Measurements from ENCODE around the gene KRTAP20-1.

Gene KRTAP20-1

DNA sequence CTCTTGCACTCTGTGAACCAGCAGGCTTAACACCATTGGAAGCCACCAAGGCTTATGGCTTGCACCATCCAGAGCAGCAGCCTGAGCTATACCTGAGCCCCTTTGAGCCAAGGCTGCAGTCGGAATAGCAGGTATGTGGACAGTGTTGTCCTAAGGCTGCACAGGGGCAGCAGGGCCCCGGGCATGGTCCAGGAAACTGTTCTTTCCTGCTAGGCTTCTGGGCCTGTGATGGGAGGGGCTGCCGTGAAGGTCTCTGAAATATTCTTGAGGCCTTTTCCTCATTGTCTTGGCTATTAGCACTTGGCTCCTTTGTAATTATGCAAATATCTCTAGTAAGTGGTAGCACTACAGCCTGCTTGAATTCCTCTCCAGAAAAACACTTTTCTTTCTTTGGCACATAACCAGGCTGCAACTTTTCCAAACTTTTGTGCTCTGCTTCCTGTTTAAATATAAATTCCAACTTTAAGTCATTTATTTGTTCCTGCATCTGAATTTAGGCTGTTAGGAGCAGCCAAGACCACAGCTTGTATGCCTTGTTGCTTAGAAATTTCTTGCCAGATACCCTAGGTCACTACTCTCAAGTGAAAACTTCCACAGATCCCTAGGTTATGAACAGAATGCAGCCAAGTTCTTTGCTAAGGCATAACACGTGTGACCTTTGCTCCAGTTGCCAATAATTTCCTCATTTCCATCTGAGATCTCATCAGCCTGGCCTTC, 9.4 kb downstream of the KRTAP20-1 start:
- H3K4me3 ChIP-seq (ENCODE audit: low read depth, low read length): no peak overlapping the region
- CTCF ChIA-PET: interaction anchor here (0.6 to 0.7 kb wide), 2 partner anchors 11 to 450 kb away, joined by 3 to 4 read pairs; no protein-coding TSS in a partner anchor
- POLR2A ChIA-PET: no interaction called here

DNA sequence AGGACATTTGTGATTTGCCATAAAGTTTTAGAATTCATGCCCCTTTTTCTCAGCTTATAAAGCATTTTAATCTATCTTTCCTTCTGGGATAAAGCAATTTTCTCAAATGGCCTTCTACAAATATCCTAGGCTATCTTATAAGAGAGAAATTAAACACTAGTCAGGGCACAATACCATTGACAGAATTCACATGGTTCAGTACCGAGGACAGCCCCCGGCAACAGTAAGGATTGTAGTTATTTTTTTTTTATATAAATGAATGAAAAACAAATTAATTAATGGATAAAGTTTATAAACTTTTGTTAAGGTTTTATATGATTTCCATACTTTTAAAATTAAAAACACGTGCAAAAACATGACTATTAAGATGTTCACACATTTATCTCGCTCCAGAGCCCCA, 11.9 kb downstream of the KRTAP20-1 start:
- Histone ChIP-seq H3K36me3 (ENCODE audit: control insufficient read depth in 2 of 2, insufficient read depth in 1 of 2, low read length in 2 of 2) (no peaks in the 10 kb centered on the region), H3K27ac (ENCODE audit: extremely low read depth, low read depth, low read length) (no peak overlapping the region), H3K4me3 (ENCODE audit: low read depth, low read length) (no peak overlapping the region), H3K4me1 (ENCODE audit: control insufficient read depth, insufficient read depth, low read length) (no peaks in the 10 kb centered on the region), H3K9me3 (ENCODE audit: control insufficient read depth, insufficient read depth, low read depth, low read length) (no peaks in the 10 kb centered on the region)
- TF ChIP-seq, protein P1, sequence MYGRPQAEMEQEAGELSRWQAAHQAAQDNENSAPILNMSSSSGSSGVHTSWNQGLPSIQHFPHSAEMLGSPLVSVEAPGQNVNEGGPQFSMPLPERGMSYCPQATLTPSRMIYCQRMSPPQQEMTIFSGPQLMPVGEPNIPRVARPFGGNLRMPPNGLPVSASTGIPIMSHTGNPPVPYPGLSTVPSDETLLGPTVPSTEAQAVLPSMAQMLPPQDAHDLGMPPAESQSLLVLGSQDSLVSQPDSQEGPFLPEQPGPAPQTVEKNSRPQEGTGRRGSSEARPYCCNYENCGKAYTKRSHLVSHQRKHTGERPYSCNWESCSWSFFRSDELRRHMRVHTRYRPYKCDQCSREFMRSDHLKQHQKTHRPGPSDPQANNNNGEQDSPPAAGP (tag by site-specific recombination; IDR thresholded peaks at IDR 0.05): no peak
- TF ChIP-seq, protein P2, sequence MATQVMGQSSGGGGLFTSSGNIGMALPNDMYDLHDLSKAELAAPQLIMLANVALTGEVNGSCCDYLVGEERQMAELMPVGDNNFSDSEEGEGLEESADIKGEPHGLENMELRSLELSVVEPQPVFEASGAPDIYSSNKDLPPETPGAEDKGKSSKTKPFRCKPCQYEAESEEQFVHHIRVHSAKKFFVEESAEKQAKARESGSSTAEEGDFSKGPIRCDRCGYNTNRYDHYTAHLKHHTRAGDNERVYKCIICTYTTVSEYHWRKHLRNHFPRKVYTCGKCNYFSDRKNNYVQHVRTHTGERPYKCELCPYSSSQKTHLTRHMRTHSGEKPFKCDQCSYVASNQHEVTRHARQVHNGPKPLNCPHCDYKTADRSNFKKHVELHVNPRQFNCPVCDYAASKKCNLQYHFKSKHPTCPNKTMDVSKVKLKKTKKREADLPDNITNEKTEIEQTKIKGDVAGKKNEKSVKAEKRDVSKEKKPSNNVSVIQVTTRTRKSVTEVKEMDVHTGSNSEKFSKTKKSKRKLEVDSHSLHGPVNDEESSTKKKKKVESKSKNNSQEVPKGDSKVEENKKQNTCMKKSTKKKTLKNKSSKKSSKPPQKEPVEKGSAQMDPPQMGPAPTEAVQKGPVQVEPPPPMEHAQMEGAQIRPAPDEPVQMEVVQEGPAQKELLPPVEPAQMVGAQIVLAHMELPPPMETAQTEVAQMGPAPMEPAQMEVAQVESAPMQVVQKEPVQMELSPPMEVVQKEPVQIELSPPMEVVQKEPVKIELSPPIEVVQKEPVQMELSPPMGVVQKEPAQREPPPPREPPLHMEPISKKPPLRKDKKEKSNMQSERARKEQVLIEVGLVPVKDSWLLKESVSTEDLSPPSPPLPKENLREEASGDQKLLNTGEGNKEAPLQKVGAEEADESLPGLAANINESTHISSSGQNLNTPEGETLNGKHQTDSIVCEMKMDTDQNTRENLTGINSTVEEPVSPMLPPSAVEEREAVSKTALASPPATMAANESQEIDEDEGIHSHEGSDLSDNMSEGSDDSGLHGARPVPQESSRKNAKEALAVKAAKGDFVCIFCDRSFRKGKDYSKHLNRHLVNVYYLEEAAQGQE (tag by site-specific recombination; IDR thresholded peaks at IDR 0.05): peak; percentile 51; the same call in 1 of the 2 replicates
- CTCF ChIA-PET: interaction anchor here (0.6 kb wide), 2 partner anchors 34 to 263 kb away, joined by 3 read pairs; no protein-coding TSS in a partner anchor
- POLR2A ChIA-PET: no interaction called here

More for the DNA sequence above, 9.4 kb downstream of the KRTAP20-1 start:
- no peak overlapping the region for H3K27ac ChIP-seq (ENCODE audit: extremely low read depth, low read depth, low read length)
- no peaks in the 10 kb centered on the region for H3K9me3 ChIP-seq (ENCODE audit: control insufficient read depth, insufficient read depth, low read depth, low read length)
- H3K36me3 ChIP-seq (ENCODE audit: control insufficient read depth in 2 of 2, insufficient read depth in 1 of 2, low read length in 2 of 2): no peaks in the 10 kb centered on the region
- no peaks in the 10 kb centered on the region for H3K4me1 ChIP-seq (ENCODE audit: control insufficient read depth, insufficient read depth, low read length)
- TF ChIP-seq, protein P3, sequence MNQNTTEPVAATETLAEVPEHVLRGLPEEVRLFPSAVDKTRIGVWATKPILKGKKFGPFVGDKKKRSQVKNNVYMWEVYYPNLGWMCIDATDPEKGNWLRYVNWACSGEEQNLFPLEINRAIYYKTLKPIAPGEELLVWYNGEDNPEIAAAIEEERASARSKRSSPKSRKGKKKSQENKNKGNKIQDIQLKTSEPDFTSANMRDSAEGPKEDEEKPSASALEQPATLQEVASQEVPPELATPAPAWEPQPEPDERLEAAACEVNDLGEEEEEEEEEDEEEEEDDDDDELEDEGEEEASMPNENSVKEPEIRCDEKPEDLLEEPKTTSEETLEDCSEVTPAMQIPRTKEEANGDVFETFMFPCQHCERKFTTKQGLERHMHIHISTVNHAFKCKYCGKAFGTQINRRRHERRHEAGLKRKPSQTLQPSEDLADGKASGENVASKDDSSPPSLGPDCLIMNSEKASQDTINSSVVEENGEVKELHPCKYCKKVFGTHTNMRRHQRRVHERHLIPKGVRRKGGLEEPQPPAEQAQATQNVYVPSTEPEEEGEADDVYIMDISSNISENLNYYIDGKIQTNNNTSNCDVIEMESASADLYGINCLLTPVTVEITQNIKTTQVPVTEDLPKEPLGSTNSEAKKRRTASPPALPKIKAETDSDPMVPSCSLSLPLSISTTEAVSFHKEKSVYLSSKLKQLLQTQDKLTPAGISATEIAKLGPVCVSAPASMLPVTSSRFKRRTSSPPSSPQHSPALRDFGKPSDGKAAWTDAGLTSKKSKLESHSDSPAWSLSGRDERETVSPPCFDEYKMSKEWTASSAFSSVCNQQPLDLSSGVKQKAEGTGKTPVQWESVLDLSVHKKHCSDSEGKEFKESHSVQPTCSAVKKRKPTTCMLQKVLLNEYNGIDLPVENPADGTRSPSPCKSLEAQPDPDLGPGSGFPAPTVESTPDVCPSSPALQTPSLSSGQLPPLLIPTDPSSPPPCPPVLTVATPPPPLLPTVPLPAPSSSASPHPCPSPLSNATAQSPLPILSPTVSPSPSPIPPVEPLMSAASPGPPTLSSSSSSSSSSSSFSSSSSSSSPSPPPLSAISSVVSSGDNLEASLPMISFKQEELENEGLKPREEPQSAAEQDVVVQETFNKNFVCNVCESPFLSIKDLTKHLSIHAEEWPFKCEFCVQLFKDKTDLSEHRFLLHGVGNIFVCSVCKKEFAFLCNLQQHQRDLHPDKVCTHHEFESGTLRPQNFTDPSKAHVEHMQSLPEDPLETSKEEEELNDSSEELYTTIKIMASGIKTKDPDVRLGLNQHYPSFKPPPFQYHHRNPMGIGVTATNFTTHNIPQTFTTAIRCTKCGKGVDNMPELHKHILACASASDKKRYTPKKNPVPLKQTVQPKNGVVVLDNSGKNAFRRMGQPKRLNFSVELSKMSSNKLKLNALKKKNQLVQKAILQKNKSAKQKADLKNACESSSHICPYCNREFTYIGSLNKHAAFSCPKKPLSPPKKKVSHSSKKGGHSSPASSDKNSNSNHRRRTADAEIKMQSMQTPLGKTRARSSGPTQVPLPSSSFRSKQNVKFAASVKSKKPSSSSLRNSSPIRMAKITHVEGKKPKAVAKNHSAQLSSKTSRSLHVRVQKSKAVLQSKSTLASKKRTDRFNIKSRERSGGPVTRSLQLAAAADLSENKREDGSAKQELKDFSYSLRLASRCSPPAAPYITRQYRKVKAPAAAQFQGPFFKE (tag by site-specific recombination; IDR thresholded peaks at IDR 0.05; ENCODE audit: borderline replicate concordance): no peak
- TF ChIP-seq ZNF514 (tag by site-specific recombination; IDR thresholded peaks at IDR 0.05) (no peak), ZBTB1 (tag by site-specific recombination; IDR thresholded peaks at IDR 0.05) (no peak), ZNF529 (tag by site-specific recombination; IDR thresholded peaks at IDR 0.05; ENCODE audit: insufficient replicate concordance) (no peak), ZNF335 (tag by site-specific recombination; conservative IDR thresholded peaks at IDR 0.05) (no peak), ZNF600 (tag by site-specific recombination; IDR thresholded peaks at IDR 0.05) (no peak), HOXA7 (CRISPR knock-in tag; IDR thresholded peaks at IDR 0.05; ENCODE audit: borderline replicate concordance) (no peak), TRIM28 (IDR thresholded peaks at IDR 0.05; ENCODE audit: borderline replicate concordance, low read length) (no peak), ZNF792 (tag by site-specific recombination; IDR thresholded peaks at IDR 0.05) (no peak), ZNF621 (tag by site-specific recombination; IDR thresholded peaks at IDR 0.05) (no peak), GLIS1 (tag by site-specific recombination; IDR thresholded peaks at IDR 0.05) (no peak), KLF16 (tag by site-specific recombination; IDR thresholded peaks at IDR 0.05) (no peak), ZNF830 (tag by site-specific recombination; IDR thresholded peaks at IDR 0.05; ENCODE audit: low read depth) (no peak)
- TF ChIP-seq, protein P4, sequence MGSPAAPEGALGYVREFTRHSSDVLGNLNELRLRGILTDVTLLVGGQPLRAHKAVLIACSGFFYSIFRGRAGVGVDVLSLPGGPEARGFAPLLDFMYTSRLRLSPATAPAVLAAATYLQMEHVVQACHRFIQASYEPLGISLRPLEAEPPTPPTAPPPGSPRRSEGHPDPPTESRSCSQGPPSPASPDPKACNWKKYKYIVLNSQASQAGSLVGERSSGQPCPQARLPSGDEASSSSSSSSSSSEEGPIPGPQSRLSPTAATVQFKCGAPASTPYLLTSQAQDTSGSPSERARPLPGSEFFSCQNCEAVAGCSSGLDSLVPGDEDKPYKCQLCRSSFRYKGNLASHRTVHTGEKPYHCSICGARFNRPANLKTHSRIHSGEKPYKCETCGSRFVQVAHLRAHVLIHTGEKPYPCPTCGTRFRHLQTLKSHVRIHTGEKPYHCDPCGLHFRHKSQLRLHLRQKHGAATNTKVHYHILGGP (tag by site-specific recombination; IDR thresholded peaks at IDR 0.05): no peak
- TF ChIP-seq, protein P5, sequence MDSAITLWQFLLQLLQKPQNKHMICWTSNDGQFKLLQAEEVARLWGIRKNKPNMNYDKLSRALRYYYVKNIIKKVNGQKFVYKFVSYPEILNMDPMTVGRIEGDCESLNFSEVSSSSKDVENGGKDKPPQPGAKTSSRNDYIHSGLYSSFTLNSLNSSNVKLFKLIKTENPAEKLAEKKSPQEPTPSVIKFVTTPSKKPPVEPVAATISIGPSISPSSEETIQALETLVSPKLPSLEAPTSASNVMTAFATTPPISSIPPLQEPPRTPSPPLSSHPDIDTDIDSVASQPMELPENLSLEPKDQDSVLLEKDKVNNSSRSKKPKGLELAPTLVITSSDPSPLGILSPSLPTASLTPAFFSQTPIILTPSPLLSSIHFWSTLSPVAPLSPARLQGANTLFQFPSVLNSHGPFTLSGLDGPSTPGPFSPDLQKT (IDR thresholded peaks at IDR 0.05; ENCODE audit: borderline replicate concordance, low read depth, low read length): no peak
